ENCODE measurements around the gene CLSTN2. TPM values are rescaled to one million over a fixed set of nuclear protein-coding genes. Genes with fewer than 3 reads are reported as not detected.

CLSTN2 gene
- total and polyA plus RNA-seq, 2 donors from 2014 or later, result 2.0 to 12.0 TPM

GRCh38 chr3:140145528-140145927 is 210.5 kb downstream of the CLSTN2 start:
- no peak for TF ChIP-seq CTCF (IDR thresholded peaks at IDR 0.05; ENCODE audit: borderline replicate concordance, extremely low read depth, insufficient read depth)
- H3K9ac ChIP-seq (ENCODE audit: low read length in 3 of 3), result no peak overlapping the region
- intact Hi-C loops (cut with DNase I), result no loop called here
- no peaks in the 10 kb centered on the region for H3K27me3 ChIP-seq (ENCODE audit: control insufficient read depth, insufficient read depth, low read length)
- no peaks in the 10 kb centered on the region for H3K4me1 ChIP-seq (ENCODE audit: control insufficient read depth in 2 of 3, insufficient read depth in 2 of 3, low read depth in 1 of 3, low read length in 3 of 3)
- H3K36me3 ChIP-seq (ENCODE audit: control insufficient read depth in 2 of 3, insufficient read depth in 3 of 3, low read length in 3 of 3), result no peaks in the 10 kb centered on the region
- FAIRE-seq (no peak), DNase-seq (no peak)
- H3K27ac ChIP-seq (ENCODE audit: low read depth in 2 of 2, low read length in 2 of 2), result no peak overlapping the region
- H3K4me3 ChIP-seq (ENCODE audit: low read length in 3 of 3), result no peak overlapping the region
- H3K9me3 ChIP-seq (ENCODE audit: control insufficient read depth in 2 of 3, insufficient read depth in 1 of 3, low read length in 3 of 3), result no peaks in the 10 kb centered on the region

- intact Hi-C loops (cut with DNase I), result no loop called here
- DNase-seq, result no peak
- no peak for FAIRE-seq
- Histone ChIP-seq H3K9ac (ENCODE audit: low read length in 3 of 3) (no peak overlapping the region), H3K4me3 (ENCODE audit: low read length in 3 of 3) (no peak overlapping the region), H3K36me3 (ENCODE audit: control insufficient read depth in 2 of 3, insufficient read depth in 3 of 3, low read length in 3 of 3) (no peaks in the 10 kb centered on the region), H3K27ac (ENCODE audit: low read depth in 2 of 2, low read length in 2 of 2) (no peak overlapping the region), H3K27me3 (ENCODE audit: control insufficient read depth, insufficient read depth, low read length) (no peaks in the 10 kb centered on the region), H3K9me3 (ENCODE audit: control insufficient read depth in 2 of 3, insufficient read depth in 1 of 3, low read length in 3 of 3) (no peaks in the 10 kb centered on the region), H3K4me1 (ENCODE audit: control insufficient read depth in 2 of 3, insufficient read depth in 2 of 3, low read depth in 1 of 3, low read length in 3 of 3) (no peaks in the 10 kb centered on the region)
- TF ChIP-seq CTCF (IDR thresholded peaks at IDR 0.05; ENCODE audit: borderline replicate concordance, extremely low read depth, insufficient read depth), result no peak
Measured at GRCh38 chr3:140146668-140147067, 211.7 kb downstream of the CLSTN2 start.

- no peak for TF ChIP-seq CTCF (IDR thresholded peaks at IDR 0.05; ENCODE audit: borderline replicate concordance, extremely low read depth, insufficient read depth)
- Histone ChIP-seq H3K4me3 (ENCODE audit: low read length in 3 of 3) (no peak overlapping the region), H3K27ac (ENCODE audit: low read depth in 2 of 2, low read length in 2 of 2) (no peak overlapping the region), H3K36me3 (ENCODE audit: control insufficient read depth in 2 of 3, insufficient read depth in 3 of 3, low read length in 3 of 3) (no peaks in the 10 kb centered on the region), H3K27me3 (ENCODE audit: control insufficient read depth, insufficient read depth, low read length) (no peaks in the 10 kb centered on the region), H3K9ac (ENCODE audit: low read length in 3 of 3) (no peak overlapping the region), H3K9me3 (ENCODE audit: control insufficient read depth in 2 of 3, insufficient read depth in 1 of 3, low read length in 3 of 3) (no peaks in the 10 kb centered on the region), H3K4me1 (ENCODE audit: control insufficient read depth in 2 of 3, insufficient read depth in 2 of 3, low read depth in 1 of 3, low read length in 3 of 3) (no peaks in the 10 kb centered on the region)
- intact Hi-C loops (cut with DNase I), result no loop called here
- DNase-seq (no peak), FAIRE-seq (no peak)
Measured at GRCh38 chr3:140147965-140148490, 213.0 kb downstream of the CLSTN2 start.

GRCh38 chr3:140148824-140149390 is 213.9 kb downstream of the CLSTN2 start:
- no peak overlapping the region for H3K4me3 ChIP-seq (ENCODE audit: low read length in 3 of 3)
- H3K9me3 ChIP-seq (ENCODE audit: control insufficient read depth in 2 of 3, insufficient read depth in 1 of 3, low read length in 3 of 3), result no peaks in the 10 kb centered on the region
- FAIRE-seq, result no peak
- no peak for DNase-seq
- no peaks in the 10 kb centered on the region for H3K4me1 ChIP-seq (ENCODE audit: control insufficient read depth in 2 of 3, insufficient read depth in 2 of 3, low read depth in 1 of 3, low read length in 3 of 3)
- intact Hi-C loops (cut with DNase I), result no loop called here
- TF ChIP-seq CTCF (IDR thresholded peaks at IDR 0.05; ENCODE audit: borderline replicate concordance, extremely low read depth, insufficient read depth), result no peak
- H3K27me3 ChIP-seq (ENCODE audit: control insufficient read depth, insufficient read depth, low read length), result no peaks in the 10 kb centered on the region
- no peaks in the 10 kb centered on the region for H3K36me3 ChIP-seq (ENCODE audit: control insufficient read depth in 2 of 3, insufficient read depth in 3 of 3, low read length in 3 of 3)
- H3K27ac ChIP-seq (ENCODE audit: low read depth in 2 of 2, low read length in 2 of 2), result no peak overlapping the region
- H3K9ac ChIP-seq (ENCODE audit: low read length in 3 of 3), result no peak overlapping the region

All from kidney (tissue), 14 donors.